Stimulated activated CD8-positive, alpha-beta memory T cell treated with anti-CD3 and anti-CD28 coated beads, Interleukin-7, amount 100 ng/mL, for 48 hours (primary cell): ENCODE results near the gene OOEP.

Source experiments
- DNase-seq, 2 donors: peaks; one replicate each; pipeline ENCODE4 v3.0.0-alpha.2; 2020; ENCODE audit warnings: low read depth in 1 of 2; ENCODE audit errors: extremely low read depth in 1 of 2

The OOEP gene

GRCh38 chr6:73367761-73368355 is 1.8 kb downstream of the OOEP start:
- no peak for DNase-seq

GRCh38 chr6:73364549-73364948 is 5.1 kb downstream of the OOEP start:
- no peak for DNase-seq

DNA sequence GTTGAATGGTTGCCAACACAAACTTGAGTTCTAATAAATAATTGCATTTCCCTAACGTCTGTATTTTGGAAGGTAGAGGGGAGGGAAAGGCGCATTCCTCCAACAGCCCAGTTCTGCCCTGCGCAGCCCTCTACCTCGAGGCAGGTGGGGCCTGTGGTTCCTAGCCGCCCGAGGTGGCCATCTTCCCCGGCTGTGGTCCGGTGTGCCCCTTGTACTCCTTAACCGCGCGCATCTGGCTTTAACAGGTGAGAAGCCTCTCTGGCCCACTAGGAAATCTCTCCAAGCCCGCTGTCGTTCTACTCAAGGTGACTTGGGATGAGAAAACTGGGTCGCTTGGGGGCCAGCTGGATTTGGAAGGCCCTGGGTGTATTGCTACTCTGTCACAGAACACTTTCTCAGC is 5.6 kb downstream of the OOEP start:
- no peak for DNase-seq

GRCh38 chr6:73363537-73363875 is 6.2 kb downstream of the OOEP start:
- no peak for DNase-seq

DNA sequence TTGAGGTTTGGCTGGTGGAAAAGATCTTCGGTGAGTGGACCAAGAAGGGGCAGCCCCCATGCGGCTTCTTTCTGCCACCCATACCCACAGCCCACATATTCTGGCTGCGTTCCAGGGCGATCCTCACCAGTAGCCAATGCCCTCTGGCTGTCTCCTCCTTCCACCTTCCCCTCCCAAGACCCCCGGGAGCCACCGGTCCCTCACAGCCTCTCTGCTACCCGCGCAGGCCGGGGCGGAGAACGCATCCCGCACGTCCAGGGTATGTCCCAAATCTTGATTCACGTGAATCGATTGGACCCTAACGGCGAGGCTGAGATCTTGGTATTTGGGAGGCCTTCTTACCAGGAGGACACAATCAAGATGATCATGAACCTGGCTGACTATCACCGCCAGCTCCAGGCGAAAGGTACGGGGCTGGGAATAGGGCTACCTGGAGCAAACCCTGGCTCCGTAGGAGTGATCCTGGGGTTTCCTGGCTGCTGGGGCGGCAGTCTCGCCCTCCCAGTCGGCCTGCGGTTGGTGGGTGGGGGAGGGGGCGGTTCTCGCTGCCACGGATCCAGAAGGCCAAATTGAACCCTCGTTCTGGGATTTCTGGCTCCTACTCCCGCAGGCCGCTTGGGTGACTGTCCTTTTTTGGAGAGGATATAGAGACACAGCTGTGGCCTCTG is 6.7 kb downstream of the OOEP start:
- DNase-seq, result no peak

DNA sequence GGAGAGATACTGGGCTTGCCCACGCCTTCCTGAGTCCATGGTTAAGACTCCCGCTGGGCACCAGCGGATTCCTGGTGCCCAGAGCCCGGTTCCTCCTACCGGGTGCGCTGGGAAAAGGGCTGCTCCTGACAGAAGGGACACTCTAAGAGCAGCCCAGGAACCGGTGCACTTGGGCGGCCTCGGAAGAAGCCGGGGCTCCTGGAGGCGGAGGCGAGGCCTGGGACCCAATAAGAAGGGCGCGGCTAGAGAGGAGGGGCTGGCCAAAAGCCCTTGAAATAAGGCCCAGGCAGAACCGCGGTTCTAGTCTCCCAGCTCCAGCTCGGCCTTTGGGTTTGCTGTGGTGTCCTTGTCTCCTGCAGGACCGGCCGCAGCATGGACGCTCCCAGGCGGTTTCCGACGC is 7.3 kb downstream of the OOEP start, which contains the start of gene KHDC3L:
Gene KHDC3L (plus strand): TSS at position 301 of the 400 bp plus-strand sequence. CDS start 72 bp downstream, at position 373.
- DNase-seq, result no peak

DNA sequence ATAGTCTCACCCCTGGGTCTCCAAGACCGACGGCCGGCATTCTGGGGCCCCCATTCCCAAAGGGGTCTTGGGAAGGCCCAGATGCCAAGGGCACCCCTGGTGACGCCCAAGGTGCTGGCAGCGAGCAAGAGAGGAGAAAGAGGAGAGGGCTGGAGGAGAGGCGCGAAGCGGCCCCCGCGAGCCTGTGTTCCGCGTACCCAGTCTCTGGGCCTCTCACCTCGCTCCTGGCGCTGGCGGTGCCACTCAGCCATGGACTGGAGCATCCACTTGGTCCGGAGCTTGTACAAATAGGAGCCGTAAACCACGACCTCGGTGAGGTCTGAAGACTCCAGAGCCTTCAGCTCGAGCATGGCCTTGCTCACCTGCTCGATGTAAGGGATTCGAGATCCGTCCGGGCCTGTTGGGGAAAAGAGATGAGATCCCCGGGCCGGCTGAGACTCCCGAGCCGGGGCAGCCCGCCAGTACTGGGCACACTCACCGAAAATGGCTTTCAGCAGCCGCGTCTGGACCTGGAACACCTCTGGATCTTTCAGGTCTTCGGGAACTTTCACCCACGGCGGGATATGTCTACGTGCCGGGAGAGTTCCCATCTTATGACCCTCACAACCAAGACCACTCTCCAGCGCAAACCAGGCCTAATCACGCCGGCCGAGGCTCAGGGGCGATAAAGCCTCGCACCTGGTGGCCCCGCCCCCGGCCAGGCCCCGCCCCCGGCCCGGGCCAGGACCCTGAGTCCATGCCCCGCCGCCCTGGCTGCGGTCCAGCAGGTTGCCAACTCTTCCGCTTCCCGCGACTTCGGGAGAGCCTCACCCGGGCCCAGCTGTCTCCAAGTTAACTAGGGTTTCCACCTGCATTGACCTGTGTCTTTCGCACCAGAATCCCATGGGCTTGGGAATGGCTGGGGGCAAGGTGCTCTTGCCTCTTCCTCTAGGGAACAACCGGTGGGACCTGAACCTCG is 15.8 kb downstream of the OOEP start, which contains the start of gene DPPA5:
Gene DPPA5 (minus strand): TSS at position 641 of the 958 bp plus-strand sequence. CDS start 51 bp downstream, at position 590.
- no peak for DNase-seq

GRCh38 chr6:73349311-73349710 is 20.4 kb downstream of the OOEP start:
- DNase-seq, result no peak

GRCh38 chr6:73348550-73349204 is 21.0 kb downstream of the OOEP start:
- DNase-seq, result no peak

DNA sequence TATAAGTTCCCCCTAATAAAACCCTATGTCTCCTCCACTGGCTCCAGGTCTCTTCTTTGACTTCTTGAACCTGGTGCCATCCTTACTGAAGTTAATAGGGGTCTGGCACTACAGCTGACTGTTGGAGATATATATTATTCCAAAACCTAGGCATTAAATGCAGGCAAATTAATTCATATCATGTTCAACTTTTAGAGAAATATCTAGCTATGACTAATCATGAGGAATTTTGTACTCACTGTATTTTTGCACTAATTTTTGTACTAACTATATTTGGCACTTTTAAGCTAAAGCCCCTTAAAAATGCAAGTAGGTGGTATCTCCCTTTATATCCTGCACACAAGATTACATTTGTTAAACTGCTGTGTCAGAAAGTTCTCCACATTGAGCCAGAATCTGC is 26.5 kb downstream of the OOEP start:
- no peak for DNase-seq

- DNase-seq, result no peak
Measured at GRCh38 chr6:73342174-73342573, 27.5 kb downstream of the OOEP start.

GRCh38 chr6:73341335-73341734 is 28.4 kb downstream of the OOEP start:
- DNase-seq, result no peak

- DNase-seq, result no peak
Measured at GRCh38 chr6:73340048-73340447, 29.6 kb downstream of the OOEP start.

DNA sequence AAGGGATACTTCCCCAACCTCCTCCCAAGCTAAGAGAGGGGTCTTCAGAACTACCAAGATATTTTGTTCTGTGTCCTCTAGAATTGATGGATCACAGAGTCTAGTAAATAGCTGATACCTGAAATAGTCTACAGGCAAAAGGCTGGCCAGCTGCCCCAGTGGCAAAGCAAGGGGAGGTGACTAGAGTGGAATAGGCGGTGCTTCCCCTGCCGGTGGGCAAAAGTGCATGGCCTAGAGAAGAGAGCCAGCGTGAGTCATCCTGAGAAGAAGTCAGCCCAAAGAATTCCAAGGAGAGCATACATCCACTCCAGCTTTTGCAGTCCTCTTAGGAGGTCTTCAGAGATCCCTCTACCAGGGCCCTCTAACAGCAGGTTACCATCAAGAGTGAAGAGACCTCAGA is 30.4 kb downstream of the OOEP start:
- no peak for DNase-seq

DNA sequence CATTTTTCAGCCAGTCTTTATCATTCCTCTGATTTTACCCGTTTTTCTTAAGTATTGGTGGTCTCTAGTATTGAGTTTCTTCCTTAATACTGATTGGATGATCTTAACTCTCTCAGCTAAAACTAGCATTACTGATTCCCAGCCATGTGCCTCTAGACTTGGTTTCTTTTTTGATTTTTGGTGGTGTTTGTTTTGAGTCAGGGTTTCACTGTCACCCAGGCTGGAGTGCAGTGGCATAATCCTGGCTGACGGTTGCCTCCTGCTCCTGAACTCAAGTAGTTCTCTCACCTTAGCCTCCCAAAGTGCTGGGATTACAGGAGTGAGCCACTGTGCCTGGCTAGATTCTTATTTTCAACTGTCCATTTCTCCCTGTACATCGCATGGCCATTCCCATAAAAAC is 40.5 kb downstream of the OOEP start:
- DNase-seq, result no peak

GRCh38 chr6:73328790-73329189 is 40.9 kb downstream of the OOEP start:
- no peak for DNase-seq

- no peak for DNase-seq
Measured at GRCh38 chr6:73325656-73326055, 44.0 kb downstream of the OOEP start.

DNA sequence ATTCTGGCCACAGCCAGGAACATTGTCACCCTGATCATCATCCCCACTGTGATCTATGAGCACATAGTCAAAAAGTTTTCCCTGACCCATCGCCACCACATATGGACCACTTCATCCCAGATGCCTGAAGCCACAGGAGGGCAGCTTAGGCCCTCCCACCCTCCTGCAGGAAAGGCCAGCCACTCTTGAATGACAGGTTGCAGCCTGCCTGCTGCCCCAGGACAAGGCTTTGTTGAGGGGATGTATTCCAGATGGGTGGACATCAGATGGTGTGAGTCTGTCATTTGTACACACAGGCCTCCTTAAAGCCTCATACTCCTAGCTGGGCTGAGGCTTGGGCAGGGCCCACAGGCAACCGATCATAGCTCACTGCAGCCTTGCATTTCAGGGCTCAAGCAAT is 46.4 kb downstream of the OOEP start:
- DNase-seq, result no peak
